GM10266 (cell line): ENCODE measurements around the gene C14orf180.

Experiments
- DNase-seq: peaks from one replicate; pipeline ENCODE4 v3.0.0; 2012; ENCODE audit errors: extremely low spot score
- CTCF ChIP-seq: IDR thresholded peaks from 2 replicates; pipeline ENCODE4 v1.5.1; 2012; ENCODE audit warnings: mild to moderate bottlenecking, low read depth; ENCODE audit not compliant: control insufficient read depth, insufficient read depth; ENCODE audit errors: missing control alignments

Gene C14orf180

GRCh38 chr14:104579507-104579906 is at the start of gene C14orf180:
Gene C14orf180, plus strand, starts transcription at chr14:104579764. Its CDS starts 6,667 bp downstream, at chr14:104586431.
- DNase-seq: no peak
- TF ChIP-seq CTCF: no peak

- TF ChIP-seq CTCF: no peak
- DNase-seq: no peak
Measured at GRCh38 chr14:104530646-104531045, 48.9 kb upstream of the C14orf180 start.

- DNase-seq: no peak
- TF ChIP-seq CTCF: no peak
Measured at GRCh38 chr14:104531421-104532190, 48.0 kb upstream of the C14orf180 start.

GRCh38 chr14:104532191-104532555 is 47.4 kb upstream of the C14orf180 start:
- no peak for TF ChIP-seq CTCF
- DNase-seq: no peak

- no peak for TF ChIP-seq CTCF
- no peak for DNase-seq
Measured at GRCh38 chr14:104534036-104534435, 45.5 kb upstream of the C14orf180 start.

- no peak for TF ChIP-seq CTCF
- DNase-seq: peak; percentile 2
Measured at GRCh38 chr14:104536942-104537612, 42.5 kb upstream of the C14orf180 start.

GRCh38 chr14:104537613-104537988 is 42.0 kb upstream of the C14orf180 start:
- DNase-seq: no peak
- no peak for TF ChIP-seq CTCF
